Measurements from ENCODE around the gene FCRL4.

Gene FCRL4

DNA sequence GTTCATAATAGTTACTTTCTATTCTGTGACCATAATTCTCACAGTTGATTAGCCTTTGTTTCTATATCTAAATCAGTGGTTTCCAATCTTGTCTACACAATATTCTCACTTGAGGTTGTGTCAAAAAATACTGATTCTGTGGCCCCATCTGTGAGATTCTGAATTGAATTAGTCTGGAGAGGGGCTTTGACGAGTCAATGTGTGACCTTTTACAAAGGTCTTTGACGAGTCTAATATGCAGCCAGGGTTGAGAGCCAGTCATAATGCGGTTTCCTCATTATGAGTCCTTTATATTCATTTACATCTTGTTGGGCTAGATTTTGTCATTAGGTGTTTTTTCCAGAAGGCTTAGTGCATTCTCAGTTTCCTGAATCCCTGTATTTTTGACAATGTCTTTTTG, 65.3 kb downstream of the FCRL4 start:
- no peak for DNase-seq
- Mint-ChIP-seq H3K36me3 (no peaks in the 10 kb centered on the region), H3K9me3 (no peaks in the 10 kb centered on the region), H3K4me3 (no peak overlapping the region), H3K27ac (no peak overlapping the region), H3K27me3 (peaks cover 13% of the 10 kb centered on the region), H3K4me1 (no peaks in the 10 kb centered on the region)
- CTCF ChIA-PET: no interaction called here

DNA sequence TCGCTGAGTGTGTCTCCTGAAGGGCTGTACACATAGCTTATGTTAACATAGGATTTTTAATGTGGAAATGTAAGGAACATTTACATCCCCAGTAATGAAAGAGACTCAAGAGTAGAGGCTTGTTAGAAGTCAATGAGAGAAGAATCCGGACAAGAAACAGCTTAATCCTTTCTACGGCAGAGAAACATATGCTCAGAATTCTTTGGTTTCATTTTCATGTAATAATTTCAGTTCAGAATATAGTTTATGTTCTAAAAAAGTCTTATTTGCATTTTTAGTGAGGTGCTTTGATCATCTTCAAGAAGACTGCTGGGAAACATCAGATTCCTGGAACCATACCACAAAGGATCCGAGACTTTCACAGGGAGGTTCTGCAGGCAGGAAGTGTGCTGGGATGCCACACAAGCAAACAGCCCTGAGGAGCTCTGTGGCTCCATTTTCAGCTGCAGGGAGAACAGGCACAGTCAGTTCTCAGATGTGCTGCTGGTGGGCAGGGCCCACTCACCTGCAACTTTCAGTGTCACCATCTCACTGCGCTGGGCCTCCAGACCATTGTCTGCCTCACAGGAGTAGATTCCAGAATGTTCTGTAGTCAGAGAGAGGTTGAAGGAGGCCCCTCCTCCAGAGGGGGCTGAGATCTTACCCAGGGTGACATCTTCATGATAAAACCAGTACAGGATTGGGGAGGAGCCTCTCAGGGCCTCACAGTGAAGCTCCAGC, 74.0 kb downstream of the FCRL4 start:
- CTCF ChIA-PET: no interaction called here
- Mint-ChIP-seq H3K27ac (peak overlapping the region; percentile 2), H3K36me3 (no peaks in the 10 kb centered on the region), H3K27me3 (peaks cover 10% of the 10 kb centered on the region), H3K9me3 (no peaks in the 10 kb centered on the region), H3K4me1 (peaks cover 17% of the 10 kb centered on the region), H3K4me3 (no peak overlapping the region)
- no peak for DNase-seq

Measured in activated naive CD4-positive, alpha-beta T cell treated with anti-CD3 and anti-CD28 coated beads, Interleukin-2, amount 10 ng/mL, durations not matched to agents 7 days and 5 days (primary cell).